ENCODE measurements around the gene PRKCB.

GRCh38 chr16:24005577-24005976, 169.8 kb downstream of the PRKCB start:
- TF ChIP-seq CTCF (optimal IDR thresholded peaks at IDR 0.05 in 1 of 3, IDR thresholded peaks at IDR 0.05 in 1 of 3, conservative IDR thresholded peaks at IDR 0.05 in 1 of 3; ENCODE audit: extremely low read depth in 1 of 3, insufficient read depth in 2 of 3, low read length in 3 of 3) (no peak), EZH2 (IDR thresholded peaks at IDR 0.05; ENCODE audit: low read length) (no peak)

Data from keratinocyte (primary cell).